ENCODE results near the gene CPB2. TPM values are rescaled to one million over a fixed set of nuclear protein-coding genes. Genes with fewer than 3 reads are reported as not detected.

Gene CPB2
- total RNA-seq, 1 experiment from 2014 or later: 0.28 TPM

DNA sequence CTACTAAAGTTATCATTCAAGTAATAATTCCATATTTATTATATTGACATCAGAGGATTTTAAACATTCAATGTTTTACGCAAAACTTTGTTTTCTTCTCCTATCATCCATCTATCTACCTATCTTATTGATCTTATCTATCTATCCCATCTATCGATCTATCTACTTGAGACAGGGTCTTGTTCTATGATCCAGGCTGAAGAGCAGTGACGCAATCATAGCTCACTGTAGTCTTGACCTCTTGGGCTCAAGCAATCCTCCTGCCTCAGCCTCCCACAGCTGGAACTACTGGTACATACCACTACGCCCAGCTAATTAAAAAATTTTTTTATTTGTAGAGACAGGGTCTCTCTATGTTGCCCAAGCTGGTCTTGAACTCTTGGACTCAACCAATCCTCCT lies 79.7 kb downstream of the CPB2 start:
- intact Hi-C loops (cut with micrococcal nuclease; ENCODE audit: unreplicated experiment): no loop called here
- TF ChIP-seq, protein P1, sequence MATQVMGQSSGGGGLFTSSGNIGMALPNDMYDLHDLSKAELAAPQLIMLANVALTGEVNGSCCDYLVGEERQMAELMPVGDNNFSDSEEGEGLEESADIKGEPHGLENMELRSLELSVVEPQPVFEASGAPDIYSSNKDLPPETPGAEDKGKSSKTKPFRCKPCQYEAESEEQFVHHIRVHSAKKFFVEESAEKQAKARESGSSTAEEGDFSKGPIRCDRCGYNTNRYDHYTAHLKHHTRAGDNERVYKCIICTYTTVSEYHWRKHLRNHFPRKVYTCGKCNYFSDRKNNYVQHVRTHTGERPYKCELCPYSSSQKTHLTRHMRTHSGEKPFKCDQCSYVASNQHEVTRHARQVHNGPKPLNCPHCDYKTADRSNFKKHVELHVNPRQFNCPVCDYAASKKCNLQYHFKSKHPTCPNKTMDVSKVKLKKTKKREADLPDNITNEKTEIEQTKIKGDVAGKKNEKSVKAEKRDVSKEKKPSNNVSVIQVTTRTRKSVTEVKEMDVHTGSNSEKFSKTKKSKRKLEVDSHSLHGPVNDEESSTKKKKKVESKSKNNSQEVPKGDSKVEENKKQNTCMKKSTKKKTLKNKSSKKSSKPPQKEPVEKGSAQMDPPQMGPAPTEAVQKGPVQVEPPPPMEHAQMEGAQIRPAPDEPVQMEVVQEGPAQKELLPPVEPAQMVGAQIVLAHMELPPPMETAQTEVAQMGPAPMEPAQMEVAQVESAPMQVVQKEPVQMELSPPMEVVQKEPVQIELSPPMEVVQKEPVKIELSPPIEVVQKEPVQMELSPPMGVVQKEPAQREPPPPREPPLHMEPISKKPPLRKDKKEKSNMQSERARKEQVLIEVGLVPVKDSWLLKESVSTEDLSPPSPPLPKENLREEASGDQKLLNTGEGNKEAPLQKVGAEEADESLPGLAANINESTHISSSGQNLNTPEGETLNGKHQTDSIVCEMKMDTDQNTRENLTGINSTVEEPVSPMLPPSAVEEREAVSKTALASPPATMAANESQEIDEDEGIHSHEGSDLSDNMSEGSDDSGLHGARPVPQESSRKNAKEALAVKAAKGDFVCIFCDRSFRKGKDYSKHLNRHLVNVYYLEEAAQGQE (IDR thresholded peaks at IDR 0.05; ENCODE audit: insufficient read depth in 1 of 2, low read depth in 2 of 2, low read length in 1 of 2): no peak
- TF ChIP-seq, protein P2, sequence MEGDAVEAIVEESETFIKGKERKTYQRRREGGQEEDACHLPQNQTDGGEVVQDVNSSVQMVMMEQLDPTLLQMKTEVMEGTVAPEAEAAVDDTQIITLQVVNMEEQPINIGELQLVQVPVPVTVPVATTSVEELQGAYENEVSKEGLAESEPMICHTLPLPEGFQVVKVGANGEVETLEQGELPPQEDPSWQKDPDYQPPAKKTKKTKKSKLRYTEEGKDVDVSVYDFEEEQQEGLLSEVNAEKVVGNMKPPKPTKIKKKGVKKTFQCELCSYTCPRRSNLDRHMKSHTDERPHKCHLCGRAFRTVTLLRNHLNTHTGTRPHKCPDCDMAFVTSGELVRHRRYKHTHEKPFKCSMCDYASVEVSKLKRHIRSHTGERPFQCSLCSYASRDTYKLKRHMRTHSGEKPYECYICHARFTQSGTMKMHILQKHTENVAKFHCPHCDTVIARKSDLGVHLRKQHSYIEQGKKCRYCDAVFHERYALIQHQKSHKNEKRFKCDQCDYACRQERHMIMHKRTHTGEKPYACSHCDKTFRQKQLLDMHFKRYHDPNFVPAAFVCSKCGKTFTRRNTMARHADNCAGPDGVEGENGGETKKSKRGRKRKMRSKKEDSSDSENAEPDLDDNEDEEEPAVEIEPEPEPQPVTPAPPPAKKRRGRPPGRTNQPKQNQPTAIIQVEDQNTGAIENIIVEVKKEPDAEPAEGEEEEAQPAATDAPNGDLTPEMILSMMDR (IDR thresholded peaks at IDR 0.05): no peak
- TF ChIP-seq TCF7L2 (IDR thresholded peaks at IDR 0.05; ENCODE audit: low read depth, low read length) (no peak), SIN3A (IDR thresholded peaks at IDR 0.05; ENCODE audit: borderline replicate concordance, insufficient read depth, low read depth, low read length) (no peak), POLR2AphosphoS5 (IDR thresholded peaks at IDR 0.05; ENCODE audit: low read depth, low read length) (no peak)
- POLR2A ChIA-PET: no interaction called here

DNA sequence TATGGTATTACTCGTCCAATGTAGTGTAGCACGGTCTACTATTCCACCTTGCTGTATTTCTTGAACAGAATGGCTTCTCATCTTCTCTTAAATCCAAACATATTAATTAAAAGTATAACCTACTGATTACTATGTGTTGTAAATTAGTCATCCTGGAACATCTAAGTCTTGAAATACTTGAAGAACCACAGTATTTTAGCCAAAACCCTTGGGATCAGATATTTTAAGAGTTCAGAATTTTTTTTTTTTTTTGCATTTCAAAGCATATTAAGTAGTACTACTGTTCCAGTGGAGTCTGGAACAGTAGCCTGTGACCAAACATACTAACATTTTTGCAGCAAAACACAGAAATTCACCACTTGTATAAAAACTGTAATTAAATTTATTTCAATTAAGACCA lies 82.4 kb downstream of the CPB2 start:
- ChIA-PET CTCF (no interaction called here), POLR2A (no interaction called here)
- TF ChIP-seq POLR2AphosphoS5 (IDR thresholded peaks at IDR 0.05; ENCODE audit: low read depth, low read length) (no peak), SIN3A (IDR thresholded peaks at IDR 0.05; ENCODE audit: borderline replicate concordance, insufficient read depth, low read depth, low read length) (no peak), TCF7L2 (IDR thresholded peaks at IDR 0.05; ENCODE audit: low read depth, low read length) (no peak)
- TF ChIP-seq, protein P1 (IDR thresholded peaks at IDR 0.05; ENCODE audit: insufficient read depth in 1 of 2, low read depth in 2 of 2, low read length in 1 of 2): no peak
- TF ChIP-seq, protein P2 (IDR thresholded peaks at IDR 0.05): no peak
- H3K9me3 ChIP-seq (ENCODE audit: control insufficient read depth, insufficient read depth, low read depth, low read length): no peaks in the 10 kb centered on the region
- in situ Hi-C loops (cut with HindIII; ENCODE audit: low pct_unique_long_range_greater_than_20kb, low sequenced_read_pairs) (no loop called here), intact Hi-C loops (cut with micrococcal nuclease; ENCODE audit: unreplicated experiment) (no loop called here)
- H3K36me3 ChIP-seq (ENCODE audit: control insufficient read depth, insufficient read depth, low read length): peaks cover 6% of the 10 kb centered on the region; the same call in 1 of the 2 replicates
- ATAC-seq (no peak), DNase-seq (ENCODE audit: low read depth, low spot score) (no peak)
- no TSS peak for BruUV-seq (replicated peaks)
- H3K4me3 ChIP-seq (ENCODE audit: low read depth in 2 of 2, low read length in 2 of 2): no peak overlapping the region
- H3K27ac ChIP-seq (ENCODE audit: low read length): no peak overlapping the region
- H3K4me1 ChIP-seq (ENCODE audit: control insufficient read depth, insufficient read depth, low read length): no peaks in the 10 kb centered on the region
- no peaks in the 10 kb centered on the region for H3K27me3 ChIP-seq (ENCODE audit: control insufficient read depth, insufficient read depth, low read length)

More for the DNA sequence above, 79.7 kb downstream of the CPB2 start:
- CTCF ChIA-PET: no interaction called here
- no peak overlapping the region for H3K4me3 ChIP-seq (ENCODE audit: low read depth in 2 of 2, low read length in 2 of 2)
- no peak for DNase-seq (ENCODE audit: low read depth, low spot score)
- TSS peak; percentile 13 for BruUV-seq (replicated peaks)
- no peaks in the 10 kb centered on the region for H3K27me3 ChIP-seq (ENCODE audit: control insufficient read depth, insufficient read depth, low read length)
- no peaks in the 10 kb centered on the region for H3K4me1 ChIP-seq (ENCODE audit: control insufficient read depth, insufficient read depth, low read length)
- in situ Hi-C loops (cut with HindIII; ENCODE audit: low pct_unique_long_range_greater_than_20kb, low sequenced_read_pairs): no loop called here
- no peak overlapping the region for H3K27ac ChIP-seq (ENCODE audit: low read length)
- H3K36me3 ChIP-seq (ENCODE audit: control insufficient read depth, insufficient read depth, low read length): no peaks in the 10 kb centered on the region; the same call in 1 of the 2 replicates
- H3K9me3 ChIP-seq (ENCODE audit: control insufficient read depth, insufficient read depth, low read depth, low read length): no peaks in the 10 kb centered on the region
- ATAC-seq: no peak
